ENCODE measurements around the gene THSD7B. TPM values are rescaled to one million over a fixed set of nuclear protein-coding genes. Genes with fewer than 3 reads are reported as not detected.

Gene THSD7B
- total RNA-seq, 1 experiment from 2014 or later, result 6.9 TPM

DNA sequence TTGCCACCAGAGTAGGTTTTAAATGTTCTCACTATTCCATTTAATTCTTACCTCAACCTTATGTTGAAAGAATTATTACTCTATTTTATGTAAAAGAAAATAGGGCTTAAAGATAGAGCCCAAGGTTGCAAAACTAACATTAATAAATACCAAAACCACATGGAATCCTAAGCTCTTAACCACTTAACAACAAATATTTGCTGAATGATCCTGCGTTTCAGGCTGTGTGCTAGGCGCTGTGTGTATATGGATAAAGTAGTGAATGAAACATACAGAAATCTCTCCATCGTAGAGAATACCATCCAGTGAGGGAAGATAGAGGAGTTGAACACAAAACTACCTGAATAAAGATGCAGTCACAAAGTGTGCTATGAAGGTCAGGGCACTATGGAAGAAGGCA lies 485.1 kb downstream of the THSD7B start:
- Histone ChIP-seq H3K4me3 (ENCODE audit: low read depth, low read length) (no peak overlapping the region), H3K4me1 (no peaks in the 10 kb centered on the region), H3K9me3 (no peaks in the 10 kb centered on the region), H3K27me3 (replicated peaks; ENCODE audit: control insufficient read depth, insufficient read depth, low read length) (no peaks in the 10 kb centered on the region), H3K36me3 (ENCODE audit: control insufficient read depth, insufficient read depth, low read length) (no peaks in the 10 kb centered on the region)
- Mint-ChIP-seq H3K36me3 (ENCODE audit: insufficient read depth, unreplicated experiment) (no peaks in the 10 kb centered on the region), H3K4me1 (ENCODE audit: low read depth, unreplicated experiment) (peaks cover 7% of the 10 kb centered on the region), H3K9me3 (ENCODE audit: unreplicated experiment) (no peaks in the 10 kb centered on the region), H3K4me3 (ENCODE audit: unreplicated experiment) (no peak overlapping the region), H3K27me3 (ENCODE audit: insufficient read depth, unreplicated experiment) (no peaks in the 10 kb centered on the region), H3K27ac (ENCODE audit: unreplicated experiment) (no peak overlapping the region)
- no TSS peak for BruUV-seq (replicated peaks)
- intact Hi-C loops (cut with micrococcal nuclease; ENCODE audit: unreplicated experiment), result no loop called here
- ChIA-PET POLR2A (no interaction called here), CTCF (no interaction called here)
- DNase-seq, result no peak
- TF ChIP-seq, protein P1, sequence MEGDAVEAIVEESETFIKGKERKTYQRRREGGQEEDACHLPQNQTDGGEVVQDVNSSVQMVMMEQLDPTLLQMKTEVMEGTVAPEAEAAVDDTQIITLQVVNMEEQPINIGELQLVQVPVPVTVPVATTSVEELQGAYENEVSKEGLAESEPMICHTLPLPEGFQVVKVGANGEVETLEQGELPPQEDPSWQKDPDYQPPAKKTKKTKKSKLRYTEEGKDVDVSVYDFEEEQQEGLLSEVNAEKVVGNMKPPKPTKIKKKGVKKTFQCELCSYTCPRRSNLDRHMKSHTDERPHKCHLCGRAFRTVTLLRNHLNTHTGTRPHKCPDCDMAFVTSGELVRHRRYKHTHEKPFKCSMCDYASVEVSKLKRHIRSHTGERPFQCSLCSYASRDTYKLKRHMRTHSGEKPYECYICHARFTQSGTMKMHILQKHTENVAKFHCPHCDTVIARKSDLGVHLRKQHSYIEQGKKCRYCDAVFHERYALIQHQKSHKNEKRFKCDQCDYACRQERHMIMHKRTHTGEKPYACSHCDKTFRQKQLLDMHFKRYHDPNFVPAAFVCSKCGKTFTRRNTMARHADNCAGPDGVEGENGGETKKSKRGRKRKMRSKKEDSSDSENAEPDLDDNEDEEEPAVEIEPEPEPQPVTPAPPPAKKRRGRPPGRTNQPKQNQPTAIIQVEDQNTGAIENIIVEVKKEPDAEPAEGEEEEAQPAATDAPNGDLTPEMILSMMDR (IDR thresholded peaks at IDR 0.05; ENCODE audit: insufficient read depth in 1 of 2, low read depth in 1 of 2, low read length in 1 of 2, severe bottlenecking in 1 of 2, unreplicated experiment in 1 of 2), result no peak

DNA sequence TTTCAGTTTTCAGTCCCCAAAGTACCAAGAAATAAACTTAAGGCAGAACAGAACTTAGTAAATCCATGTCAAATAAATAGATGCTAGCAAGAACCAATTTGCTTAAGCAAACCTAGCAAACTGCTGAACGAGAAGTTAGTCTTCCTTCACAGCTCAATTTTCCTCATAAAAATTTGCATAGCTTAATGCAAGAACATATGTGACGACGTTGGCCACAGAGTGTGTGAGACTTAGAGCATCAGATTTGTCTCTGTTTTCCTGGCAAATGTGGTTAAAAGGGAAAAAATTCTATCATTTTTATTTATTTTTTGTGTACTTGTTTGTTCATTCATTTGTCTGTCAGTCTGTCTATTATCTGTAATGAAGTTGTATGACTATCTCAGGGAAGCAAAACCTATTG lies 485.7 kb downstream of the THSD7B start:
- BruUV-seq (replicated peaks), result no TSS peak
- Histone ChIP-seq H3K4me3 (ENCODE audit: low read depth, low read length) (no peak overlapping the region), H3K36me3 (ENCODE audit: control insufficient read depth, insufficient read depth, low read length) (no peaks in the 10 kb centered on the region), H3K4me1 (no peaks in the 10 kb centered on the region), H3K9me3 (no peaks in the 10 kb centered on the region), H3K27me3 (replicated peaks; ENCODE audit: control insufficient read depth, insufficient read depth, low read length) (no peaks in the 10 kb centered on the region)
- TF ChIP-seq, protein P1 (IDR thresholded peaks at IDR 0.05; ENCODE audit: insufficient read depth in 1 of 2, low read depth in 1 of 2, low read length in 1 of 2, severe bottlenecking in 1 of 2, unreplicated experiment in 1 of 2), result no peak
- Mint-ChIP-seq H3K27me3 (ENCODE audit: insufficient read depth, unreplicated experiment) (no peaks in the 10 kb centered on the region), H3K4me3 (ENCODE audit: unreplicated experiment) (no peak overlapping the region), H3K4me1 (ENCODE audit: low read depth, unreplicated experiment) (peaks cover 7% of the 10 kb centered on the region), H3K9me3 (ENCODE audit: unreplicated experiment) (no peaks in the 10 kb centered on the region), H3K27ac (ENCODE audit: unreplicated experiment) (no peak overlapping the region), H3K36me3 (ENCODE audit: insufficient read depth, unreplicated experiment) (no peaks in the 10 kb centered on the region)
- ChIA-PET CTCF (no interaction called here), POLR2A (no interaction called here)
- intact Hi-C loops (cut with micrococcal nuclease; ENCODE audit: unreplicated experiment), result no loop called here
- no peak for DNase-seq

DNA sequence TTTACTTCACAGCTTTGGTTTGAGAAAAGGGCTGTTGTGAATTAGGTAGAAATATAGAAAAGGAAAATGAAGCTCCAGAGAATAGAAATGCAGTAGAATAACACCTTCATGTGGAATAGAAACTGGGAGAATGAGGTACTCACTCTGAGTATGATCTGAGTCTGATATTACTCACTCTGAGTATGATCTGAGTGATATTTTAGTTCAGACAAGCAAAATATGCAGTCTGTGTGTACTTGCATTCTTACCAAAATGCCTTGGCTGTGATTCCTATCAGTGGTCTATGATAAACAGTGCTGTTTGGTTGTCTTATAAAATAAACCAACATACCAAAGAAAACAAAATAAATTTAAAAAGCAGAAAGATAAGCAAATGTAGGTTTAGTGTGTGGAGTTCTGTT lies 487.6 kb downstream of the THSD7B start:
- Mint-ChIP-seq H3K9me3 (ENCODE audit: unreplicated experiment) (no peaks in the 10 kb centered on the region), H3K27ac (ENCODE audit: unreplicated experiment) (no peak overlapping the region)
- no TSS peak for BruUV-seq (replicated peaks)

More for the DNA sequence above, 487.6 kb downstream of the THSD7B start:
- H3K36me3 Mint-ChIP-seq (ENCODE audit: insufficient read depth, unreplicated experiment), result no peaks in the 10 kb centered on the region
- Histone ChIP-seq H3K4me3 (ENCODE audit: low read depth, low read length) (no peak overlapping the region), H3K9me3 (no peaks in the 10 kb centered on the region), H3K4me1 (no peaks in the 10 kb centered on the region), H3K27me3 (replicated peaks; ENCODE audit: control insufficient read depth, insufficient read depth, low read length) (no peaks in the 10 kb centered on the region), H3K36me3 (ENCODE audit: control insufficient read depth, insufficient read depth, low read length) (no peaks in the 10 kb centered on the region)
- intact Hi-C loops (cut with micrococcal nuclease; ENCODE audit: unreplicated experiment), result no loop called here
- H3K27me3 Mint-ChIP-seq (ENCODE audit: insufficient read depth, unreplicated experiment), result no peaks in the 10 kb centered on the region
- DNase-seq, result no peak
- TF ChIP-seq, protein P1 (IDR thresholded peaks at IDR 0.05; ENCODE audit: insufficient read depth in 1 of 2, low read depth in 1 of 2, low read length in 1 of 2, severe bottlenecking in 1 of 2, unreplicated experiment in 1 of 2), result no peak
- H3K4me1 Mint-ChIP-seq (ENCODE audit: low read depth, unreplicated experiment), result peaks cover 7% of the 10 kb centered on the region
- ChIA-PET POLR2A (no interaction called here), CTCF (no interaction called here)
- no peak overlapping the region for H3K4me3 Mint-ChIP-seq (ENCODE audit: unreplicated experiment)

Measured in Caco-2 (cell line).